Germinal center (tissue), 1 donor: ENCODE data around the gene KCTD18.

Experiments
- DNase-seq: peaks from one replicate; pipeline ENCODE4 v3.0.0; 2012; ENCODE audit warnings: mixed read lengths, low spot score

Gene KCTD18

DNA sequence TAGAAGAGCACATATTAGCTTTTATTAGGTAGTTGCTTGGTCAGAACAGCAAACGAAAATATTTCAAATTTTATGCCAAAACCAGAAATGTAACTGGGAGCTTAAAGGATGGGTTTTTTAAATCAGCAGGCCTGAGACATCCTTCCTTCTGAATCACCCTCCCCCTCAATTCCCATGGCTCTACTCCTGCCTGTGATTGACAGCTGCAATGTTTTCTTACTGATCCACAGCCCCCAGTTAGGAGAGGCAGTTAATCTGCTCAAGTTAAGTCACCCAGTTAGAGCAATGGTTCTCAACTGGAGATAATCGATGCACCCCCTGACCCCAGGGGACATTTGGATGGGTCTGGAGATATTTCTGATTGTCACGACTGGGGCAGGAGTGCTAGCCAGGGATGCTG is 24.9 kb downstream of the KCTD18 start:
- no peak for DNase-seq

DNA sequence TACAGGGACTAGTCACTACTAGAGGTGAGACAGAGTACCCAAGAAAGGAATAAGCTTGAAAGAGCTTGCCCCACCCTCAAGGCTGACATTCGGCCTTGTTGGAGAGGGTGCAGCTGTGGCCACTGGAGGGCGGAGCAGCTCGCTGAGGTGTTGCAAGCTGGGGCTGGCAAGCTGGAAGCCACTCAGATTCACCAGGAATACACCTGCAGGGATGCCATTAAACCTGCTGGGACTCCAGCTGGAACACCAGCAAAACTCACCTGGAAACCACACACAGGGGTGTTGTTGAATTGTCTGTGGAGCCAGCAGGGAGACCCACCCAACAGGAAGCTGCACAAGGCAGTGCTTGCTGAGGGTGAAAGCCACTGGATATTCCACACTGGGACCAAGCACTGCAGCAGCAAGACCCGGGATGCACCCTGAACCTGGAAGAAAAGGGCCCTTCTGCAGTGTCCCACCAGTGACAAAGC is 26.1 kb downstream of the KCTD18 start:
- DNase-seq: no peak

DNA sequence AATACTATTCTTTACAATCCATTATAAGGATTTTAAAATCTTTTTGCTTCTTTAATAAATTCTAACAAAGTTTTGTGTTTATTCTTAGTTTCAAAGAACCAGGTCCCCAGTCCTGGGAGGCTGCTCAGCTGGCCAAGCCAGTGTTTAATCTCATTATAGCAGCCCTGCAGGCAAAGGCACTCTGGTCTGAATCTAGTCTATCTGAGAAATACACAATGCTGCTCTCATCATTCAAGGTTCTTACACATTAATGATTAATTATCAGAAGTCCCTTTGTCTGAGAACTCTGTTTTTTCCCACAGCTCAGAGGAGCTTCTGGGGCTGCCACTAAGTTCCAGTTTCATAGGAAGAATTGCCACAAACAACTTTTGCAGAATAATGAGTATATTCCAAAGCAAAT is 27.7 kb downstream of the KCTD18 start:
- DNase-seq: no peak

DNA sequence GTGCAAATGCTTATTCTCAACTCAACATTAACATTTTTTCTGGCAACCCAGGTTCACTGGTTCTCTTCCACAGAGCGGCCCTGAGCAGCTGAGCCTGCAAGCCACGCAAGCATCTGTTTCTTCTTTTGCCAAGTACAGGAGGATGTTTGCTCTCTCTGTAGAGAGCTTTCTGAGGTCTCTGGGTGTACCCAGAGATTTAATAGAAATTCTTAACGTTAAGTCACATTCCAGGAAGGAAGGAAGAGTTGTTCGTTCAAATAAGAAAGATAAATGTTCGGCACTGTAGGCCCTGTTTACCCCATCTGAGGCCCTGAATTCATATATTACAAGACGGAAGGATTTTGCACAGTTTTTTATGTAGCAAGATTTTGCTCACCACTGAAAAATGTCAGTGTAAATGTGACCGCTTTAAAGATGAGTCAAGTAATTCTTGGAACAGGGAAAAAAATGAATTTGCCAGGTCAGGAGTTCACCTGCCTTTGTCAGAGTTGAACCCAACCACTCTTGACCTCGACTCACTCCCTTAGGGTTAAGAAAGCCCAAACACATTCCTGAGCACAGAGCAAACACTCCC is 30.1 kb downstream of the KCTD18 start:
- DNase-seq: no peak

DNA sequence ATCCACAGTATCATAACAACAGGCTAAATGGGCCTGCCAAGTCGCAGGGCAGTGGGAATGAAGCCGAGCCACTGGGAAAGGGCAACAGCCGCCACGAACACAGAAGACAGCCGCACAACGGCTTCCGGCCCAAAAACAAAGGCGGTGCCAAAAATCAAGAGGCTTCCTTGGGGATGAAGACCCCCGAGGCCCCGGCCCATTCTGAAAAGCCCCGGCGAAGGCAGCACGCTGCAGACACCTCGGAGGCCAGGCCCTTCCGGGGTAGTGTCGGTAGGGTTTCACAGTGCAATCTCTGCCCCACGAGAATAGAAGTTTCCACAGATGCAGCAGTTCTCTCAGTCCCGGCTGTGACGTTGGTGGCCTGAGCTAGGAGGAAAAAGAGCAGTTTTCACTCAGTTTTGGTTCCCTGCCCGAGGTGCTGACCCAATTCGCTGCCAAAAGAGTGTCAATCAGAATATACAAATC is 32.2 kb downstream of the KCTD18 start:
- no peak for DNase-seq

DNA sequence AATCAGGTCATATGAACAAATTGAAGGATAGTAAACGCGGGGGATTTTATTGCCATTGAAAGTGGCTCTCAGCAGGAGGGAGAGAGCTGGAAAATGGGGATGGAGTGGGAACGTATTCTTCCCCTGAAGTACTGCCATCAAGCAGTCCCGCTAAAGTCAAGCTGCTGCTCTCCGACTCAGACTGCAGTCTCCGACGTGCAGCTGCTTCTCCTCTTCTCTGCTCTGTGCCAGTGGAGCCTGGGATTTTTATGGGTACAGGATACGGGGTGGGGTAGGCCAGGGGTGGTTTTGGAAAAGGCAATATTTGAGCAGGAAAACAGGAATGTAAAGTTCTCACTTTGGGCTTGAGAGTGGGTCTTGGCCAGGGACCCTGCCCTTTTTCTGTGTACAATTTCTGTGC is 33.0 kb downstream of the KCTD18 start:
- DNase-seq: no peak

DNA sequence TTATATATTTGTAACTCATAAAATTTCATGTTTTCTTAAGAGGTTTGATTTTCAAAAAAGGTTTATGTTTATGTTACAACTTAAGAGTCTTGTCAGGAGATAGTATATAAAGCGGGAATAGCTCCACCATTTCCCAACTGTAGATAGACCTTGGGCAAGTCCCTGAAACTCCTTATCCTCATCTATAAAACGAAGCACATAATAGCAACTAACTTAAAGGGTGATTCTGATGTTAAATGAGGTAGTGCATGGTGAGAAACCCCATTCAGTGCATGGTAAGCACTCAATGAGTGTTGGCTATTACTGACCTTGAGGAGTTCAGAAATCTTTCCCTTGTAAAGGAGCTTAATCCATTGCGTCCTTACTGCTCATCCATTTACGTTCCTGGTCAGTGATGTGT is 34.1 kb downstream of the KCTD18 start:
- DNase-seq: no peak

DNA sequence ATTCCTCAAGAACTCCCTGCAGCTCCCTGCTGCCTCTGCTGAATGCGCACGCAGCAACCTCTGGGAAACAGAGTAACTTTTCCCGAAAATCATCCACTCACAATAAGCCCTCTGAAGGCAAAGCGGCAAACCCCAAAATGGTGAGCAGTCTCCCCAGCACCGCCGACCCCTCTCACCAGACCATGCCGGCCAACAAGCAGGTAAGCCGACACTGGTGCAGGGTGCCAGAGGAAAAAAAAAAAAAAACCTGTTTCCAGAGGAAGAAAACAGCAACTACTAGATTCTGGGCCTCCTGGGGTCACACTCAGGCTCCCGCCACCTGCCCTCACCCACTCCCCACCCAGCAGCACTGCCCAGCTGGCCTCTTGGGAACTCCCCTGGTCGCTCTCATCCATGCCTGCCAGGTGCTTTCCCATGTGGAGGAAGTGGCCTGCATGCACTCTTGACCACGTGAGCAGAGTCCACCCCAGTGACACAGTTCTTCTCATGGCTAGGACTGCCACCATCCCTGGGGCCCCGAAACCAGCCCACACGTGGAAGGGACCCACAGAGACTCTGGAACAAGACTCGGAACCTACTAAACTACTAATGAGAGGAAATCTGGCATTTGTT is 36.9 kb downstream of the KCTD18 start:
- DNase-seq: no peak

DNA sequence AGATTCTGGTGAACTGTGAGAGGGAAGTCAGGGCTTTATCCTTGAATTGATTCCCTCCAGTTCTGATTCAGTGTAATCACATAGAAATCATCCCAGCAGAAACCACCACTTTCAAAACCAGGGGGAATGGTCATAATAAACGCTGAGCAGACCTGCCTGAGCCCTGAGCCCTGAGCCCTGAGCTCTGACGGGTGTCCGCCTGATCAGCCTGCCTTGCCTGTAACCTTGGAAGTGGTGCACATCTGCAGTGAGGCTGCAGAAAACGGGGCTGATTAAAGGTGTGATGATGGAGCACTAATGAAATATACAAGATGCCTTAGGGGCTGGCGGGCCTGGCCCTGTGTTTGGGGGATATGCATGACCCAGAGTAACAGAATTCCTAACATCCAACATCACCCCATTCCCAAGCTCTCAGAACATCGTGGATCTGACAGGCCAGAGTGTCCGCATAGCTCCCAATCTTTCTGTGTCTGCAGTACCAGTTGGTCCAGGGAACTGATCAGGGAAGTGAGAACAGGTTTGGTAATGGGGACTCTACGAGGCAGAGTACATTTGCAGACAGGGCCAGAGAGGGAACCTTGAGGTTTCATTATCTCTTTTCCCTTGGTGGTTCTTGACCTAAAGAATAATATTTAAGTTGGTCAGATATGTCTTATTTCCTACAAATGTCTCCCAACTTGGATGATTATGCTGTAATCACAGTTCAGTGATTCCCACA is 37.8 kb downstream of the KCTD18 start:
- no peak for DNase-seq

DNA sequence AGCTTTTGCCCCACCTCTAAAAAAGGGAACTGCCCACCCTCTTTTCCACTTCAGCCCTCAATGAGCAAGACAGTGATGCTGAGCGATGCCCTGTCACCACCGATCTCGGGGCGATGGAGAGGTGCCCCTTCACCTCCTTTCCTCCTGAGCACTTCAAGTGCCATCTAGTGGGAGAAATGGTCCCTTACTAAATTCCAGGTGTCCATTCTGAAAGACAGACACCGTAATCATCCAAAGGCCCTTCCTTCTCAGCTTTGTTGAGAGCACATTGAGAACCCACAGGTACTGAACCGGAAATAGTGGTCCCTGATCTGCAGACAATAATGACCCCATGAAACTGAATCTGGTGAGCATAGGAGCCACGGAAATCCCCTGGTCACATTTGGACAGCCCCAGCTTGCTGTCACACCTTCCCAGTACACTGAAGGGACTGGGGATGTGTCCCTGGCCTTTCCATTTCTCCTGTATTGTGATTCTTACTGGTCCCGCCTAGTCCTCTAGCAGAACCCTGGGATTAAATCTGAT is 38.5 kb downstream of the KCTD18 start:
- peak; percentile 70 for DNase-seq

DNA sequence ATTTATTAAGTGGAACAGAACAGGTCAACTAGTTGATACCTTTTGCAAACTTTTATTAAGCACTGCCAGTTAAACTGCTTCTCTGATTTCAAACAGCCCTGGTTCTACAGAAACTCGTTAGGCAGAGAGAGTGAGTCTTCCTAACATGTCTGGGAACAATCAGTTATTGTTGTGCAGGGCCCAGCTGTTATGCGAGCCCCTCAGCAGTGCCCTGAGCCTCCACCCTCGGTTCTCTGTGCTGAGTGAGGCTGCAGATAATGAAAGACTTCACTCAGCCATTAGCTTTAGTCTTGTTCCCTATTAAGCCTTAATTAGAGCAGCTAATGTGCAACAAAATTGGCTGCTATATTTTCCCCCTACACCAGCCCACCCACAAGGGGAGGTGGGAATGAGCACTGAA is 39.6 kb downstream of the KCTD18 start:
- DNase-seq: no peak

DNA sequence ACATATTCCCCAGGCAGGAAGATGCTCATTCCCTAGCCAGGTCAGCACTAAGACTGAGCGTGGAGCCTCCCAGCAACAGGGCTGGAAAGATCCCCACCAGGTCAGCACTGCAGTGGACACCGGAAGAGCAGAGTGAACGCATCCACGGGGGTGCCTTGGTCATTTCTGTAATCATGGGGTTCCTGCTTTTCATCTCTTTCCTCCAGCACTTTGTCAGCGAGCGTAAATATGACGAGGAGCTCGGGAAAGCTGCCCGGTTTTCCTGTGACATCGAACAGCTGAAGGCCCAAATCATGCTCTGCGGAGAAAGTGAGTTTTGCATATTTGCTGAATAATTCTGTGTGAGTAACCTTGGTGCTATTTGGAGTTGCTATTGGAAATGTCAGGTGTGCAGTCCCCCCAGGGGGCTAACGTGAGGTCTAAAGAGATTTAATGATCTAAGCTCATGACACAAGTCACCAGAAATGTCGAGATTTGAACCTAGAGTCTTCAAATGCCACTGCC is 40.1 kb downstream of the KCTD18 start:
- DNase-seq: no peak

DNA sequence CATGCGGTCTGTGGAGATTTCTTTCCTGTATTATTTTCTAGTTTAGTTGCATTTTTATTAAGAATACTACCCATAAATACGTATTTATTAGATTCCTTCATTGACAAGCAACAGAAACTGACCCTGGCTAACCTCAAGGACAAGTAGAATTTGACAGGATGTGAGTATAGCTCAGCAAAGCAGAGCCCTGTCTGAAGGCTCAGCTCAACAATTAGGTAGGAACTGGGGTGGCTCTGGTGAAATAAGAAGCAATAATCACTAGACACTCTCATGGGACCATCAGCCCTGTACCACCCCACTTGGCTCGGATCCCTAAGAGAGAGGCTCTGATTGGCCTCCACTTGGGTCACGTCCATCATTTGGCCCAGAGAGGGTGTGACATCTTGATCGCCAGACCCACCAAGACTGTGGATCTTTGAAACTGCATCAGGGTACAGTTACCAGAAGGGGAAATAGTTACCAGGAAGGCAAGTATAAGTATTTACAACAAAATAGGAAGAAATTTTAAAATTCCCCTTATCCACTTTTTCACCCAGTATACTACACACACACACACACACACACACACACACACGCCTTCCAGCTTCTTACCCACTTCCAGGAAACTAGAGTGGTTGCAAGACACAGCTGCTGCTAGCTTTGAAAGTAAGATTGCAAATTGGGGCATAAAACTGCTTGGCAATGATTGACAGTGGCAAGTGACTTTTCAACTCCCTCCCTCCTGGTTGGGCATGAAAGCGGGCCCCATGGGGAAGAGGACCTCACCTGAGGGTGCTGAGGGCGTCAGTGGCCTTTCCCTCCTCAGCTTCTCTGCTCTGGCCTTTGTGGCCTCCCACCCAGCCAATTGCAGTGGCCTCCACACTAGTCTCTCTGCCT is 41.8 kb downstream of the KCTD18 start:
- DNase-seq: no peak

DNA sequence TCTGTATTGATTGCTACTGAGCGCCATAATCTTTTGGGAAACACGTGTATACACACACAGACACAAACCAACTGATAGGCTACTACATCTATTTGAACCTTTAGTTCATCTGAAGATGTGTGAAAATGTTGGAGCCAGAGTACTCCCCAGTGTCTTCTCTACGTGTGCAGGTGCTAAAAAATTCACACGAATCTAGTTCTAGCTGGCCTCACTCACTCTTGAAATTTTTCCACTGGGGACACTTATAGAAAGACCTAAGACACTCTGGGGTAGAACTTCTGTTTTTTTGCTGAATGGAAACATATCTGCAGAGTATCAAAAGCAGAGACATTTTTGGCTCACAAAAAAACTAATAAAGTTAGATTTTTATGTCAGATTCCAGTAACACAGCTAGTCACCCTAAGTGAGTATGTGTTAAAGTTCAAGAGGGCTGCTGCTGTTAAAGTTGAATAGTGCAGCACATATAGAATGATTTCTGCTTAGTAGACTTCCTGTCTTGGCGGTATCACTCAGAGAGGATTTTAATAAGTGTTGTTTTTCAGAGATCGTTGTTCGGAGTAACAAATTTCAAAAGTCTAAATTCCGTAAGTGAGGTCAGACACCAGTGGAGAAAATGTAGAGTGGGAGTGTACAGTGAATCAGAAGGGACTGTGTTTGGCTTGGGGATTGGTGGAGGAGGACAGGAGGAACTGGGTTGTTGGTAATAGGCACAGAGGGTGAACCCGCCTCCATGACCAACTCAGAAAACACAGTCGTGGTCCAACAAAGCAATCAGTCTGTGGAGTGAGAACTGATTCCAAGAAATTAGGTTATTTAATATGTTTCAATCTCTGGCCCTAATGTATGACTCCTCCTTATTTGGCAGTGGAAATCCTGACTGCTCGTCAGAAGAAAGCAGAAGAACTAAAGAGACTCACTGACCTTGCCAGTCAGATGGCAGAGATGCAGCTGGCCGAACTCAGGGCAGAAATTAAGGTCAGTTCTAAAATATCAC is 43.1 kb downstream of the KCTD18 start:
- DNase-seq: peak; percentile 44

DNA sequence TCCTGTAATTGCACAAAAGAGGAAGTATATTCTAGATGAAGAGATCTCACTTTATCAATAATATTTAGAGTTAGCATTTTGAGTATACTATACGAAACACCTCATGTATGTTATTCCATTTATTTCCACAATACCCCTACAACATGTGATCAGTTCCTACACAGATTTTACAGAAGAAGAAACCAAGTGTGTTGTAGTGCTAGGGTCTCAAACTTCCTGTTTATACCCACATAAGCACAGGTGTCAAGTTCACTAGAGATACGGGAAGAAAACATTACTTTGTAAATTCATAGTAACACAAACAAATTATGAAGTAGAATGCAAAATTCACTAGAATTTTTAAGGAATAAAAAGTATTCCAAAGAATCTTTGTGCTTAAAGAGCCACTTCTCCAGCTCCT is 46.4 kb downstream of the KCTD18 start:
- DNase-seq: no peak

DNA sequence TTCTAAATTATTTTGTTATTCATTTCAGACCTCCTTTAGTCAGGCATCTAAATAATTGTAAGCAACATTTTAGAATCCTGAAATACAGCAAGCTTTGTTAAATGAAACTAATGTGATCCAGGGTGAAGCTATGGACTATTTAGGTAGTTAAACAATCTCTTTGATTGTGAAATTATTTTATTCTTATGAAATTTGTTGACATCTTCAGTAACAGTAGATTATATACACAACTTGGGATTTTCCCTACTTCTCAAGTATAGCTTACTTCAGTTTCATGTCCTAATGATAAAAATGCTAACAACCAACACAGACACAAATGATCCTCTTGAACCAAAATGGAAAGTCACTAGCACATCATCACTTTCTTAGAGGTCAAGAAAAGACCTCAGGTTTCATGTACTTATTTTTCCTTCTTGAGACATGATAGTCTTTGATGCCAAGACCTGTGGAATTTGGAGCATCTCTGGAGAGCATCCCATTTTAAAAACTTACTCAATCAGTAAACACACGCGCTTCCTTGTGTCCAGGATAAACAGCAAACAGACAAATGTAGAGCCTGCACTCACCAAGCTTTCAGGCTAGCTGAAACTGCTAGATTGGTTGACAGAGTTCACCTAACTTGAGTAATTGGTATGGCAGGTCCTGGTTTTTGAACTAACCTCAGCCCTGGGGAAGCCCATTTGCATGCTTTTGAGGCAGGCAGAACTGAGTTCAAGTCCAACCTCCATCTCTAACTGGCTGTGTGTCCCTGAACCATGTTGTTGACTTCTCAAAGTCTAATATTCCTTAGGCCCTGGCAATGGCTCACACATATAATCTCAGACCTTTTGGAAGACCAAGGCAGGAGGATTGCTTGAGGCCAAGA is 47.8 kb downstream of the KCTD18 start:
- DNase-seq: no peak

DNA sequence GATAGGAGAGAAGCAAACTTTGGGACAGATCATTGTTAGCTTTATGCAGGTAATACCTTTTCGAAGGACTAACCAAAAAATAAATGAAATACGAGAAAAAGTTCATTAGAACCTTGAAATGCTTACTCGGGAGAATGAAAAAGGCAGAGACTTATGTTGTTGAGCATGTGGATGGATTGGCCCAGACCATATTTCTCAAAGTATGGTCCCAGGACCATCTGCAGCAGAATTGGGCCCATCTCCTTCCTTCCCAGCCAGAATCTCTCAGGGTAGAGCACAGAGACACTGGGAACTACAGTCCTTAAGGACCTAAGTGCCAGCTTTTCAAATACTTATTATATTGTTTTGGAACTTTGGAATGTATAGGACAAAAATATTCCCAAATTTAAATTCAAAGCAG is 50.8 kb downstream of the KCTD18 start:
- DNase-seq: no peak

DNA sequence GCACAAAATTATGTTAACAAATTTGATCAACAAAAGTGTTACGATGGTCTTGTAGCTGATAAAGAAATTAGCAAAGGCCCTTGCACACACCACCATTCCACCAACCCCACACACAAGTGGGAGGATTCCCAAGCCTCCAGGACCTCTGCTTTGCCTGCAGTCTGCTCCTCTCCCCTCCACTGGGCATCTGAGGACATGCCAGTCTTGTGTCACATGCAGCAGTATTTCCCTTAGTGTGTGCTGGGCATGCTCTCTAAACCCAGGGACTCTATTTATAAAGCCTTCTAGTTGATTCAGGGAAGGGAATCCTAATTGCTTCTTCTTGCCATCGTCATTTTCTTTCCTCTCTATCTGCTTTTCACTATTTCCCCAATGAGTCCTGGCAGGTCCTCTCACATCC is 53.3 kb downstream of the KCTD18 start:
- no peak for DNase-seq

DNA sequence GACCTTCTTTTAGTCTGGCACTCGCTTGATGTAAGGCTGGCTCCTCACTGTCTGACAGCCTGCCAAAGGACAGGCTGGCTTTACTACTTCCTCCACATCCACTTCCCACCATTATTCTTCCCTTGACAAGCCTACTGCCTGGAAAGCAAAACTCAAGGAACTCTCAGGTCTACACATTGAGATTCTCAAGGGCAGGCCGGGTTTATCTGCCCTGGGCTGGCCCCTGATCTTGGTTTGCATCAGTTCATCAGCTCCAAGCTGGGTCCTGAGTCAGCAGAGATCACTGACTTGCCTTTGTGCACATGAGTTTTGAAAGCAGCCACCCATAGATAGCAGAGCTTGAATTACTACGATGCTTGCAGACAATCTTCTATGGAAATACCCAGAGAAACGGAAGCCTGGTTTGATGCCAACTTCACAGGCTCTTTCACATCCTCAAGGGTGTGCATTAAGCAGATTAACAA is 53.9 kb downstream of the KCTD18 start:
- DNase-seq: peak; percentile 27
